Heart left ventricle (tissue), 13 donors: ENCODE data around the gene U2SURP.
"Not testable (repeated sequence)": the region's sequence is repeated elsewhere in the genome, so short reads cannot be mapped to it uniquely, and the experiment has no call there.

ENCODE experiments used
- POLR2A ChIP-seq, 2 donors: fragments of 450-650 bp; IDR thresholded peaks; one replicate each; pipeline ENCODE4 v1.6.1; 2017; ENCODE audit warnings: antibody characterized with exemption in 2 of 2, mild to moderate bottlenecking in 2 of 2, moderate library complexity in 2 of 2
- TF ChIP-seq, protein P1 (sequence below), 12 donors: fragments of 200-600 bp; sonication (generic) in 4 of 12; IDR thresholded peaks; one replicate each; pipeline versions ENCODE4 v1.5.0 to v1.8.0; 2018 to 2022; ENCODE audit warnings: antibody characterized with exemption in 12 of 12, mild to moderate bottlenecking in 5 of 12
- donor health status: ischemic (EF 13 %, LVEDD 7.1; RV severe dilation, severe dysfunction).
- donor health status: DM: no; HTN: yes; CAD: no.
- donor health status: DM: no; HTN: no; CAD: no.
- donor health status: ischemic (EF 25% LVEDD 6.9; RV normal size, moderate dysfunction).
- donor health status: ischemic (EF 25% LVEDD 5.7; RV mildly dilated, moderate dysfunction).
- donor health status: ischemic (EF 35%, LVEDD 5.7; RV mildly dilated, moderate dysfunction).
- donor health status: nonischemic (EF 11% LVEDD 7.7; RV severe dilation, severe dysfunction).
- donor health status: DM: yes; HTN: yes; CAD: no.
- donor health status: PGD.
- donor health status: ischemic (EF 29% LVEDD 5.4; RV normal size, mild dysfunction).
- donor health status: nonischemic (EF 23%, LVEDD 6.1; RV moderate dilation, normal function).

DNA sequence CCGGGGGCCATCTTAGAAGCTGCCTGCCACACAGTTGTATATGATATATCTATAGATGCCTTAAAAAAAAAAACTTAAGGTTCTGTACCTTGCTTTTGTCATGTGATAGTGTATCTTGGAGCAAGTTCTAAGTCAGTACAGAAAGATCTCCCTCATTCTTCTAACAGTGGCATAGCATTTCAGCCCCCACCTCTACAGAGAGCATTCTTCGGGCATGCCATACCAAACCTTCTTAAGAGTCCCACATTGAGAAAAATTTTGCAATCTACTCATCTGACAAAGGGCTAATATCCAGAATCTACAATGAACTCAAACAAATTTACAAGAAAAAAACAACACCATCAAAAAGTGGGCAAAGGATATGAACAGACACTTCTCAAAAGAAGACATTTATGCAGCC, 13.1 kb upstream of the U2SURP start:
- TF ChIP-seq, protein P1, sequence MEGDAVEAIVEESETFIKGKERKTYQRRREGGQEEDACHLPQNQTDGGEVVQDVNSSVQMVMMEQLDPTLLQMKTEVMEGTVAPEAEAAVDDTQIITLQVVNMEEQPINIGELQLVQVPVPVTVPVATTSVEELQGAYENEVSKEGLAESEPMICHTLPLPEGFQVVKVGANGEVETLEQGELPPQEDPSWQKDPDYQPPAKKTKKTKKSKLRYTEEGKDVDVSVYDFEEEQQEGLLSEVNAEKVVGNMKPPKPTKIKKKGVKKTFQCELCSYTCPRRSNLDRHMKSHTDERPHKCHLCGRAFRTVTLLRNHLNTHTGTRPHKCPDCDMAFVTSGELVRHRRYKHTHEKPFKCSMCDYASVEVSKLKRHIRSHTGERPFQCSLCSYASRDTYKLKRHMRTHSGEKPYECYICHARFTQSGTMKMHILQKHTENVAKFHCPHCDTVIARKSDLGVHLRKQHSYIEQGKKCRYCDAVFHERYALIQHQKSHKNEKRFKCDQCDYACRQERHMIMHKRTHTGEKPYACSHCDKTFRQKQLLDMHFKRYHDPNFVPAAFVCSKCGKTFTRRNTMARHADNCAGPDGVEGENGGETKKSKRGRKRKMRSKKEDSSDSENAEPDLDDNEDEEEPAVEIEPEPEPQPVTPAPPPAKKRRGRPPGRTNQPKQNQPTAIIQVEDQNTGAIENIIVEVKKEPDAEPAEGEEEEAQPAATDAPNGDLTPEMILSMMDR (IDR thresholded peaks at IDR 0.05) = not testable (repeated sequence)
- TF ChIP-seq POLR2A (IDR thresholded peaks at IDR 0.05) = not testable (repeated sequence)
